ENCODE data around the gene ARAP3. TPM values are rescaled to one million over a fixed set of nuclear protein-coding genes. Genes with fewer than 3 reads are reported as not detected.

The ARAP3 gene
- total RNA-seq, 1 experiment from 2014 or later: 27.6 TPM

DNA sequence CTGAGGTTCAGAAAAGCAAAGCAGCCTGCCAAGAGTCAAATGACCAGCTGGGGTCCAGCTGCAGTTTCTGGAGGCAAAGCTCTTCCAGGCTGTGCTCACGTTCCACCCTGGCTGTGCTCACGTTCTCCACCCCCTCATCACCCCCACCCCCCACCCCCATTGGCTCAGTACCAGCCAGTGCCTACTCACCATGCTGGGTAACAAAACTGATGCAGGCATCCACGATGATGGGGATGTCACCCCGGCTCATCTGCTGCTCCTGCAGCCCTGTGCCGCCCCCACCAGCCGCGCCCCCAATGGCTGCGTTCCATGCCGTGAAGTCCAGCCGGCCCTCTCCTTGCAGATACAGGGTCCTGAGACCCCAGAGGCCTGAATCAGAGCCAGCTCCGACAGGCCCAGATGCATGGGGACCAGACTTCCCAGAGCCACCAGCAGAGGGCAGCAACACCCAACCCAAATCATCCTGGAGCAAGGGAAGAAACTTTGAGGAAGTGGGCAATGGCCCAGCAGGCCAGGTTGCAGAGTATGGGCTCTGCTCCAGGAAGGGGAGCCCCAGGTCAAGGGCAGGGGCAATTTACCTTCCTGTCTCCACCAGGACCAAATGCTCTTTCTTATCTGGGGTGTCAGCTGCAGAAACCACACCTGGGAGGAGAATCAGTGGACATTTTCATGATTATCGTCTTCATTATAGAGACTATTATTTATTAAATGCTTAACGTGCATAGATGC, 17.1 kb downstream of the ARAP3 start:
- H3K23ac ChIP-seq (ENCODE audit: insufficient read length, low read depth, low read length): no peak overlapping the region
- peak overlapping the region in 1 of 3 experiments; percentile 42; a peak in 1 of 7 replicates for H3K27ac Mint-ChIP-seq
- no peaks in the 10 kb centered on the region for H3K9me3 ChIP-seq (ENCODE audit: control insufficient read depth, low read depth, low read length)
- H3K14ac ChIP-seq (ENCODE audit: insufficient read depth, low read length): no peak overlapping the region
- H3K27me3 Mint-ChIP-seq (ENCODE audit: low read depth): no peaks in the 10 kb centered on the region
- H2BK12ac ChIP-seq (ENCODE audit: insufficient read length, low read depth, low read length): no peak overlapping the region
- WGBS (ENCODE audit: extremely low coverage, insufficient read length, low lambda C conversion rate): no CpG with 5 or more reads among the region's 13 CpGs
- H3K4me1 Mint-ChIP-seq: peaks cover 15 to 24% of the 10 kb centered on the region in 2 experiments
- no peaks in the 10 kb centered on the region for H3K4me1 ChIP-seq (ENCODE audit: insufficient read depth, low read length)
- no peak overlapping the region for H4K5ac ChIP-seq (ENCODE audit: insufficient read length, low read depth, low read length)
- no peak overlapping the region for H3K9ac ChIP-seq (ENCODE audit: extremely low read depth, insufficient read length, low read length)
- H2BK20ac ChIP-seq (ENCODE audit: low read depth, low read length, poor library complexity, severe bottlenecking): no peak overlapping the region
- H3K27me3 ChIP-seq (ENCODE audit: insufficient read depth, low read length): no peaks in the 10 kb centered on the region
- H2BK5ac ChIP-seq (ENCODE audit: insufficient read length, low read length): no peak overlapping the region
- H3K79me1 ChIP-seq (ENCODE audit: insufficient read depth, low read depth, low read length, poor library complexity, severe bottlenecking): no peaks in the 10 kb centered on the region
- H3K4ac ChIP-seq (ENCODE audit: low read depth, low read length): no peak overlapping the region
- H3T11ph ChIP-seq (ENCODE audit: low read length): no peak overlapping the region
- no peaks in the 10 kb centered on the region for H3K23me2 ChIP-seq (ENCODE audit: insufficient read length, low read depth, low read length, poor library complexity, severe bottlenecking)
- H3K4me2 ChIP-seq (ENCODE audit: insufficient read depth, insufficient read length, low read length): no peak overlapping the region
- H2BK120ac ChIP-seq (ENCODE audit: low read depth, low read length, poor library complexity, severe bottlenecking): no peak overlapping the region
- H3K56ac ChIP-seq (ENCODE audit: insufficient read length, low read depth, low read length): no peak overlapping the region
- no peaks in the 10 kb centered on the region for H3K79me2 ChIP-seq (ENCODE audit: insufficient read depth, low read length)
- TF ChIP-seq, protein P1, sequence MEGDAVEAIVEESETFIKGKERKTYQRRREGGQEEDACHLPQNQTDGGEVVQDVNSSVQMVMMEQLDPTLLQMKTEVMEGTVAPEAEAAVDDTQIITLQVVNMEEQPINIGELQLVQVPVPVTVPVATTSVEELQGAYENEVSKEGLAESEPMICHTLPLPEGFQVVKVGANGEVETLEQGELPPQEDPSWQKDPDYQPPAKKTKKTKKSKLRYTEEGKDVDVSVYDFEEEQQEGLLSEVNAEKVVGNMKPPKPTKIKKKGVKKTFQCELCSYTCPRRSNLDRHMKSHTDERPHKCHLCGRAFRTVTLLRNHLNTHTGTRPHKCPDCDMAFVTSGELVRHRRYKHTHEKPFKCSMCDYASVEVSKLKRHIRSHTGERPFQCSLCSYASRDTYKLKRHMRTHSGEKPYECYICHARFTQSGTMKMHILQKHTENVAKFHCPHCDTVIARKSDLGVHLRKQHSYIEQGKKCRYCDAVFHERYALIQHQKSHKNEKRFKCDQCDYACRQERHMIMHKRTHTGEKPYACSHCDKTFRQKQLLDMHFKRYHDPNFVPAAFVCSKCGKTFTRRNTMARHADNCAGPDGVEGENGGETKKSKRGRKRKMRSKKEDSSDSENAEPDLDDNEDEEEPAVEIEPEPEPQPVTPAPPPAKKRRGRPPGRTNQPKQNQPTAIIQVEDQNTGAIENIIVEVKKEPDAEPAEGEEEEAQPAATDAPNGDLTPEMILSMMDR (conservative IDR thresholded peaks at IDR 0.05): peak; percentile 93
- H3K4me3 Mint-ChIP-seq: no peak overlapping the region
- H4K20me1 ChIP-seq (ENCODE audit: control insufficient read depth, insufficient read depth, insufficient read length): no peaks in the 10 kb centered on the region
- no peaks in the 10 kb centered on the region for H3K9me3 Mint-ChIP-seq
- H4K8ac ChIP-seq (replicated peaks; ENCODE audit: insufficient read length, low read depth, low read length): no peak overlapping the region
- no peak overlapping the region for H4K91ac ChIP-seq (ENCODE audit: insufficient read length, low read depth, low read length)
- DNase-seq: peak; percentile 85
- H3K27ac ChIP-seq (ENCODE audit: insufficient read length, low read depth, low read length): no peak overlapping the region
- H2AFZ ChIP-seq (ENCODE audit: low read length): no peak overlapping the region
- H2AK5ac ChIP-seq (ENCODE audit: insufficient read length, low read length): no peak overlapping the region
- no peak overlapping the region for H3K18ac ChIP-seq (ENCODE audit: insufficient read length, low read depth, low read length)
- H2BK15ac ChIP-seq (ENCODE audit: low read depth, low read length): no peak overlapping the region
- peaks cover 35 to 51% (median 35%) of the 10 kb centered on the region in 3 experiments for H3K36me3 Mint-ChIP-seq (ENCODE audit: insufficient read depth in 1 of 3, low read depth in 3 of 3)

Measured in H9 (cell line).